Testis (tissue), 2 donors: ENCODE measurements around the gene OR2A12.

ENCODE experiments used
- POLR2A ChIP-seq: fragments of 450-650 bp; IDR thresholded peaks from one replicate; pipeline ENCODE4 v1.6.1; 2017; ENCODE audit warnings: antibody characterized with exemption, mild to moderate bottlenecking, moderate library complexity
- TF ChIP-seq, protein P1 (sequence below), 3 experiments: fragments of 450-650 bp in 2 of 3; fragments of 200-600 bp in 1 of 3; sonication (generic) in 1 of 3; IDR thresholded peaks; one replicate each; pipeline ENCODE4 v1.5.1; 2016 to 2019; ENCODE audit warnings: antibody characterized with exemption in 3 of 3, mild to moderate bottlenecking in 2 of 3, moderate library complexity in 1 of 3

DNA sequence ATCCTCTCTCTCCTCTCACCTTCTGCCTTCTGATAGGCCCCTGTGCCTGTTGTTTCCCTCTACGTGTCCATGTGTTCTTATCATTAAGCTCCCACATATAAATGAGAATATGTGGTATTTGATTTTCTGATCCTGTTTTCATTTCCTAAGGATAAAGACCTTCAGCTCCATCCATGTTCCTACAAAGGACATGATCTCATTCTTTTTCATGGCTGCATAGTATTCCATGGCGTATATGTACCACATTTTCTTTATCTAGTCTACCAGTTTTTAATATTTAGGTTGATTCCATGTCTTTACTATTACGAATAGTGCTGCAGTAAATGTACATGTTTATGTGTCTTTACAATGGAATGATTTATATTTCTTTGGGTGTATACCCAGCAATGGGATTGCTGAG lies 4.6 kb downstream of the OR2A12 start:
- TF ChIP-seq, protein P1, sequence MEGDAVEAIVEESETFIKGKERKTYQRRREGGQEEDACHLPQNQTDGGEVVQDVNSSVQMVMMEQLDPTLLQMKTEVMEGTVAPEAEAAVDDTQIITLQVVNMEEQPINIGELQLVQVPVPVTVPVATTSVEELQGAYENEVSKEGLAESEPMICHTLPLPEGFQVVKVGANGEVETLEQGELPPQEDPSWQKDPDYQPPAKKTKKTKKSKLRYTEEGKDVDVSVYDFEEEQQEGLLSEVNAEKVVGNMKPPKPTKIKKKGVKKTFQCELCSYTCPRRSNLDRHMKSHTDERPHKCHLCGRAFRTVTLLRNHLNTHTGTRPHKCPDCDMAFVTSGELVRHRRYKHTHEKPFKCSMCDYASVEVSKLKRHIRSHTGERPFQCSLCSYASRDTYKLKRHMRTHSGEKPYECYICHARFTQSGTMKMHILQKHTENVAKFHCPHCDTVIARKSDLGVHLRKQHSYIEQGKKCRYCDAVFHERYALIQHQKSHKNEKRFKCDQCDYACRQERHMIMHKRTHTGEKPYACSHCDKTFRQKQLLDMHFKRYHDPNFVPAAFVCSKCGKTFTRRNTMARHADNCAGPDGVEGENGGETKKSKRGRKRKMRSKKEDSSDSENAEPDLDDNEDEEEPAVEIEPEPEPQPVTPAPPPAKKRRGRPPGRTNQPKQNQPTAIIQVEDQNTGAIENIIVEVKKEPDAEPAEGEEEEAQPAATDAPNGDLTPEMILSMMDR (IDR thresholded peaks at IDR 0.05) = no peak
- no peak for TF ChIP-seq POLR2A
